Stimulated activated naive CD8-positive, alpha-beta T cell treated with anti-CD3 and anti-CD28 coated beads, Interleukin-15, Interleukin-2, amounts not matched to agents 100 ng/mL and 50 ng/mL, for 24 hours (primary cell): ENCODE results near the gene TTYH3.
A peak's percentile ranks its signal among the peaks of the same experiment; 100 is the strongest.

Experiments
- H3K27ac Mint-ChIP-seq: one replicate; pipeline ENCODE4 v1.8.0; 2021; ENCODE audit warnings: mild to moderate bottlenecking, mixed read lengths
- H3K27me3 Mint-ChIP-seq: one replicate; pipeline ENCODE4 v1.8.0; 2021; ENCODE audit warnings: mixed read lengths
- H3K36me3 Mint-ChIP-seq: one replicate; pipeline ENCODE4 v1.8.0; 2021; ENCODE audit warnings: low read depth, mixed read lengths
- H3K4me1 Mint-ChIP-seq: one replicate; pipeline ENCODE4 v1.8.0; 2021; ENCODE audit warnings: low read depth, mixed read lengths
- H3K4me3 Mint-ChIP-seq: one replicate; pipeline ENCODE4 v1.8.0; 2021; ENCODE audit warnings: mild to moderate bottlenecking, mixed read lengths
- H3K9me3 Mint-ChIP-seq: one replicate; pipeline ENCODE4 v1.8.0; 2021; ENCODE audit warnings: mixed read lengths

The TTYH3 gene

DNA sequence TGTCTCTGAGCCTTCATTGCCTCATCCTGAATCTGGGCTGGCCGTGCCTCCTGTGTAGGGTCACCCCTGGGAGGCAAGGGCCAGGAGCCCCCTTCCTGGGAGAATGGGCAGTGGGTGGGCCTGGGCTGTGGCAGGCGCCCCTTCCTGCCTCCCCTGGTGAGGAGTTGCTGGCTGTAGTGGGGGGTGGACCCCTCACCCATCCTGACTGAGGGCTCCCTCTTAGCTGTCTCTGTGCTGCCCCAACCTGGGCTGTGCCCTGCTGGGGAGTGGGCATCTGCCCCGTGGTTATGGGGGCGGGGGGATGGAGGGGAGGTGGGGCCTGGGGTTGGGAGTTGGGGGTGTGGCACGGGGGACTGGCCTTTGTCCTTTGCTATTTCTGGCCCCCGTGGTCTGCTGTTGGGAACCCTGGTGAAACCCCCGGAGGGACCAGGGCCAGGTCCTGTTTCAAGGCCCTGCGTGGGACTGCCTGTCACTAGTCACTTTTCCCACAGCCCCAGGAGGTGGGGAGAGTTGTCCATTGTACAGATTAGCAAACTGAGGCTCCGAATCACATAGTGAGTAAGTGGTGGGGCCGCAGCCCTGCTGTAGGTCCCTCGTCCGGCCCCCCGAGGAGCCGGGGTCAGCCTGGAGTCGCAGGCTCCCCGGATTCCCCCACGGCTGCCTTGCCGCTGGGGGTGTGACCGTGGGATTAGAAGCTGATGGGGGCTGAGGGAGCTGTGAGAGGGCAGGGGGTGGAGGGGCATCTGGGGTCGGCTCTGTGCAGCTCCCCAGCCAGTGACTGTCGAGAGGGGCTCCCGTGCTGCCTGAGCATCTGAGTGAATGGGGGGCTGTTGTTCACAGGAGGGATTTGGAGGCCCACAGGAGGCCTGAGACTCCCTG, 2.7 kb downstream of the TTYH3 start:
- Mint-ChIP-seq H3K36me3 (no peaks in the 10 kb centered on the region), H3K4me1 (peaks cover 21% of the 10 kb centered on the region), H3K27ac (no peak overlapping the region), H3K9me3 (no peaks in the 10 kb centered on the region), H3K4me3 (peak overlapping the region; percentile 93), H3K27me3 (no peaks in the 10 kb centered on the region)

DNA sequence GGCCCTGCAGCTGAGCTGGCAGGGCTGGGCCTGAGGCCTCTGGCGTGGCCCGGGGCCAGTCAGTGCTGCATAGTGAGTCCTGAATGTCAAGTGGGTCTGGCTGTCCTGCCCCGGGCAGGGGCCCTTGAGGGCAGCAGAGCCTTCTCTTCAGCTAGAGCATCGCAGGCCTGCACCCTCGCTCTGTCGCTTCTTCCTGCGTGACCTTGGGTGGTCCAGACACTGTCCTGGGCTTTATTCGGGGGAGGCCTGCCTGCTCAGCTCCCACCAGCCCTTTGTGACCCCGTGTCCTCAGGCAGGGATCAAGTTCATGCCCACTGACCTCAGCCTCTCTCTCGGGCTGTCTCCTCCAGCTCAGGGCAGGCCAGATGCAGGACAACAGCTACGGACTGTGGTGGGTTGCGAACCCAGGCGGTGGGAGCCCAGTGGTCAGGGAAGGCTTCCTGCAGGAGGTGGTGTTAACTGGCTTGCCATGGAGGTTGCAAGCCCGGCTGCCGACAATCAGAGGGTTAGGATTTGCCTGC, 3.4 kb downstream of the TTYH3 start:
- Mint-ChIP-seq H3K4me1 (peaks cover 21% of the 10 kb centered on the region), H3K27me3 (no peaks in the 10 kb centered on the region), H3K4me3 (no peak overlapping the region), H3K36me3 (no peaks in the 10 kb centered on the region), H3K27ac (no peak overlapping the region), H3K9me3 (no peaks in the 10 kb centered on the region)

DNA sequence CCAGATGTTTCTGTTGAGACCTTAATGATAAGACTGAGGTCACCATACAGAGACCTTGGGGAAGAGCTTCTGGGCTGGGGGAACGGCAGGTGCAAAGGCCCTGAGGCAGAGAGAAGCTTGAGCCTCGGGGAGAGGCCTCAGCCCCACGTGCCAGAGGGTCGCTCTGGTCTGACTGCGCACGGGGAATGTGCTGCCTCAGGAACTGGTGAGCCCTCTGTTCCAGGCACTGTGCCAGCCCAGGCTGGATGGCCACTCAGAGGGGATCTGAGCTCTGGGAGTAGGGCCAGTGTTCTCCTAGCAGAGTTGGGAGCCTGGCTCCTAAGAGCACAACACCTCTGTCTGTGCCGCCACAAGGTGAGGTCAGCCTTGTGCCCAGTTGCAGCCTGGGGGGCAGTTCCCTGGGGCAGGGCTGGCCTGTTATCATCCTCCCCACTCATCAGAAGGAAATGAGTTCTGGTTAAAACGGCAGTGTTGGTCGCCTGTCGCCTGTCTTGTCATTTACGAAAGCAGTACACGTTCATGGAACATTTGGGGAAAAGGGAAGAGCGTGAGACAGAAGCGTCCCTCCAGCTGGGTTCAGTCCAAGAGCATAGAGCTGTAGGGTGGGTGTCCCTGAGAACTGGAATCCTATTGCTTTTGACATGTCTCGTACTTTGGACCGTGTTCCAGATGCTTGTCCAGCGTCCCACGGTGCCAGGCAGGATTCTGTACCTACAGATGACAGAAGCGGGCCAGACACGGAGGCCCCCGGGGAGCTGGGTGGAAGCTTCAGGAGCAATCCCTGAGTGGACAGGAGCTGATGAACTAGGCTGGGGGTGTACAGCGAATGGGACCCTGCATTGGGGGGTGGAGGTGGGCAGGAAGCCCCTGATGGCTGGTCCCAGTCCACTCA, 4.3 kb downstream of the TTYH3 start:
- Mint-ChIP-seq H3K9me3 (no peaks in the 10 kb centered on the region), H3K4me3 (no peak overlapping the region), H3K27ac (no peak overlapping the region)

DNA sequence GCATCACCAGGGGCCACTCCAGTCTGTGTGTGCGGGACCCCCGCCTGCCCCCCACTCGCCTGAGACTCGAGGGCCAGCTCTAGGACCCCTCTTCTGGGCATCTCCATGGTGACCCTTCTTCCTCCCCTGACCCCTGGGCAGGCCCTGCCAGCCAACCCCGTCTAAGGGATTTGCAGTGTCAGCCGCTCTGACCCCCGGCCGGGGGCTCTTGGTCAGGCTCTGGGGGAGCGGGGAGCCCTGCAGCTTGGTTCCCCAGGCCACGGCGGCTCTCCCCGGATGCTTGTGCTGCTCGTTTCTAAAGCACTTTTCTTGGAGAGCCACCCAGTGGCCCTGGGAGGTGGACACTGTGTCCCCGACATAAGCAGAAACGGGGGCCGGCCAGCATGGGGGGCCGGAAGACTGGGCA, 5.3 kb downstream of the TTYH3 start:
- no peaks in the 10 kb centered on the region for H3K9me3 Mint-ChIP-seq
- no peak overlapping the region for H3K4me3 Mint-ChIP-seq
- H3K27me3 Mint-ChIP-seq = no peaks in the 10 kb centered on the region
- no peak overlapping the region for H3K27ac Mint-ChIP-seq
- H3K4me1 Mint-ChIP-seq = peaks cover 21% of the 10 kb centered on the region
- no peaks in the 10 kb centered on the region for H3K36me3 Mint-ChIP-seq

More for the DNA sequence above, 4.3 kb downstream of the TTYH3 start:
- Mint-ChIP-seq H3K36me3 (no peaks in the 10 kb centered on the region), H3K27me3 (no peaks in the 10 kb centered on the region), H3K4me1 (peaks cover 20% of the 10 kb centered on the region)

DNA sequence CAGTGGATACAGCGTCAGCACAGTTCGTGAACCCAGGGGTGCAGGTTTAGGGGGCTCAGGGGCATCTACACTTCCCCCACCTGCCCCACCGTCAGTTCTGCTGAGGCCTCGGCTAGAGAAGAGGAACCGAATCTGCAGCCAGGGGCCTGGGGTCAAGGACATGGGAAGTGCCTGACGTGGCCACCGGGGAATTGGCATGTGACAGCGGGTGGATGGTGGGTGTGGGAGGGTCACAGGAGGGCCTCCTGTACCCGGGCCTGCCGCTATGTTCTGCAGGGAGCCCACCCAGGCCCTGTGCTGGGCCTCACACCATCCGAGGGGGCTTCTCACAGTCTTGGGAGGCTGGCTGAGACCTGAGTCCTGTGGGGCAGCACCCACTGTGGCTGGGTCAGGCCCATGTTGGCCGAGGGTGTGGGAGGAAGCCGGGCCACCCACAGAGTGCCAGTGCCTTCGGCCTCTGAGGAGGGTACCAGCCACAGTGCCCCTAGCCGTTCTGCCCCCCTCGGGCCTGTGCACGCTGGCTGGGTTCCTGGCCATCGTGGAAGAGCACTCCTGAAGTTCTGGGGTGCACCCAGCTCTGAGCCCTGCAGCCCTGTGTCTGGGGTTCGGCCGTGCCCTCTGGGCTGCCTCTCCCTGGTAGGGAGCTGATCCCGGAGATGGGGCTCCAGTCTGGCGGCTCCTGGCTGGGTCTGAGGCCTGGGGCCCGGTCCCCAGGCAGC, 5.9 kb downstream of the TTYH3 start:
- Mint-ChIP-seq H3K36me3 (no peaks in the 10 kb centered on the region), H3K27me3 (no peaks in the 10 kb centered on the region), H3K4me3 (no peak overlapping the region), H3K9me3 (no peaks in the 10 kb centered on the region), H3K4me1 (peaks cover 21% of the 10 kb centered on the region), H3K27ac (no peak overlapping the region)

DNA sequence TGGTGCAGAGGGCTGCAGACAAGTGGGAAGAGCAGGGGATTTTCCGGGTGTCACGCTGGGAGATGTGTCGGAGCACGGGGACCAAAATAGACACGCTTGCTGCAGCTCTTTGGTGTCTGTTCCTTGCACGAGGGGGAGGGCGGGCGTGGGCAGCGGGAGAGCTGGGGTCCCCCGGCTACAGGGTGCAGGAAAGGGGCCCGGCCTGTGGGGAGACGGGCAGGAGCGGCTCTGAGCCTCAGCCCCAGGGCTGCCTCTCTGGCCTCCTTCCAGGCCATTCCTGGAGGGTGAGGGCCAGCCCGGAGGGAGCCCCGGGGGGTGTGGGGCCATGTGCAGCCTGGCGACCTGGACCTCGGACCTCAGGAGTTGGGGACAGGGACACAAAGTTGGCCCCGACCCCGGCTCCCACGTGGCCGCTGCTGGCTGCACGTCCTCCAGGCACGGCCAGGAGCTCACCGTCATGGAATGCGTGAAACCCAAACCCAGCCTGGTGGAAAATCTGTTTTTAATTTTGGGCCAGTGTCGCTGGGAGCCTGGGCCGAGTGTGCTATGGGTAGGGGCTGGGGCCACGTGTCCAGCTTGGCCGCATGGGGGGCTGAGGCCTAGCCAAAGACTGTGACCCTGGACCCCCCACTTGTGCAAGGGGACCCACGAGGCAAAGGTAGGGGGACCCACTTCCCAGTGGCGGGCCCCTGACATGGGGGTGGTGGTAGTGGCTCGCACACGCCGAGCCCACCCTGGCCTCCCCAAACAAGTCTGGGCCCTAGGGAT, 6.6 kb downstream of the TTYH3 start:
- peaks cover 17% of the 10 kb centered on the region for H3K4me1 Mint-ChIP-seq
- H3K27me3 Mint-ChIP-seq = no peaks in the 10 kb centered on the region
- H3K27ac Mint-ChIP-seq = no peak overlapping the region
- no peaks in the 10 kb centered on the region for H3K36me3 Mint-ChIP-seq
- H3K9me3 Mint-ChIP-seq = no peaks in the 10 kb centered on the region
- H3K4me3 Mint-ChIP-seq = no peak overlapping the region

DNA sequence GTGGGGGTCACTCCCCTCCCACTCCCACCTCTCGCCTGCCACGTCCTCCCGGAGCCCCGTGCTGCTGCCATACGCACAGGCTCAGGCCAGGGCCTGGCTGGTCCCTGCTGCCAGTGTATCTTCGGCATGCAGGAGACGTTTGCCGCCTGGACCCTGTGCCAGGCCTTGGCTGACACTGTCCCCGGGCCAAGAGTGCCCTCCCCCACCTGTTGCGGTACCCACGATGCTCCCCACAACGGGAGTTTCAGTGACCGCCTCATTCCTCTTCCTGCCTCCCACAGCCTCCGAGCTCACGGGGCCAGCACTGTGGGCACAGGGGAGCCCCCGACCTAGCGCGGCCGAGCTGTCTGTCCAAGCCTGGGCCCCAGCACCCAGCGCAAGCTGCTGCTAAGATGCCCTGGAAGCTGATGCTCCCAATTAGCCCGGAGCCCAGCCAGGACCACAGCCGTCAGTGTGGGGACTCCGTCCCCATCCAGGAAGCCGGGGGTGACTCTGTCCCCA, 7.4 kb downstream of the TTYH3 start:
- Mint-ChIP-seq H3K9me3 (no peaks in the 10 kb centered on the region), H3K27me3 (no peaks in the 10 kb centered on the region), H3K4me3 (no peak overlapping the region), H3K36me3 (no peaks in the 10 kb centered on the region), H3K27ac (no peak overlapping the region), H3K4me1 (peaks cover 9% of the 10 kb centered on the region)

DNA sequence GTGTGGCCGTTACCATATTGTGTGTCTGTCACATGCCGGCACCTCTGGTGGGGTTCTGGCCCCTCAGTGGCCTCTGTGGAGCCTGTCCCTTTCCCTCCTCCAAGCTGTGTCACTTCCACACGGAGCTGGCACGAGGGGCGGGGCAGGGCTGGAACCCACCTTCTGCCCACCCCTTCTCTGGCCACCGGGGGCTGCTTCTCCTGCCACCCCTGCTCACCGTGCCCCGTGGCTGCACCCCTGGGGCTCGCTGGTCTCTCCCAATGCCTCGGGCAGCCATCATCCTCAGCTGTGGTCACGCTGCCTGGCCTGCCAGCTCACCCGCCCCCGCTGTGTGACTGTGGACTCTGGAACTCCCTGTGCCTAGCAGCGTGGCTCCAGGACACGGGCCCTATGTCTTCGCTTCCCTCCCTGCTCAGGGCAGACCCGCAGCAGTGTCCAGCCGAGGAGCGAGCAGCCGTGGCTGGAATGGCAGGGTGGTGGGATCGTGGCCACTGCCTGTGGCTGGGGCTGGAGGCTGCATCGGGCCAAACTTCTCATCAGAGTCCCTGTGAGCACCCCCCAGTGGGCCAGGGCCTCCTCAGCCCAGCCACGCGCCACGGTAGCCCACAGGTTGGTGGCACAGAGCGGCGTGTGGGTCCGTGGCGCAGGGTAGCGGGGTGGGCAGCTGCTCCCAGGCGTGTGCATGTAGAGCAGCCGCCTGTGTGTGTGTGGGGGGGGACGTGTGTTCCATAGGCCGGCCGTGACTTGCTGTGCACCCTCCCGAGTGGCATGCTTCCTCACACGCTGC, 8.1 kb downstream of the TTYH3 start:
- Mint-ChIP-seq H3K36me3 (no peaks in the 10 kb centered on the region), H3K27ac (no peak overlapping the region), H3K4me1 (peaks cover 15% of the 10 kb centered on the region), H3K4me3 (no peak overlapping the region), H3K9me3 (no peaks in the 10 kb centered on the region), H3K27me3 (no peaks in the 10 kb centered on the region)

DNA sequence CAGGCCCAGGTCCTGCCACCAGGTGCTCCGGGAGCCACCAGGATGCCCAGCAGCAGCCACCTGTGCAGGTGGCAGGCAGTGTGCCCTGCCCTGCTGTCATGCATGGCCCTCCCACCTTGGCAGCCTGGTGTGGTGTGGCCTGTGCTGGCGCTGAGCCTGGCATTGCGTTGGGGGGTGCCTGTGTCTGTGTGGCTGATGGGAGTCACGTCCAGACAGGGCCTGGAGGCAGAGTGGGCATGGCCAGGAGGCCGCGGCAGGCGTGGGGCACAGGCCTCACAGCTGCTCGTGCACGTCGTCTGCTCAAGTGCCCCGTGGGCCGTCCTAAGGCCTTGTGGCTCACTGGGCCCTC, 8.7 kb downstream of the TTYH3 start:
- no peak overlapping the region for H3K27ac Mint-ChIP-seq
- no peaks in the 10 kb centered on the region for H3K36me3 Mint-ChIP-seq
- no peak overlapping the region for H3K4me3 Mint-ChIP-seq
- no peaks in the 10 kb centered on the region for H3K9me3 Mint-ChIP-seq
- peaks cover 21% of the 10 kb centered on the region for H3K4me1 Mint-ChIP-seq
- no peaks in the 10 kb centered on the region for H3K27me3 Mint-ChIP-seq

DNA sequence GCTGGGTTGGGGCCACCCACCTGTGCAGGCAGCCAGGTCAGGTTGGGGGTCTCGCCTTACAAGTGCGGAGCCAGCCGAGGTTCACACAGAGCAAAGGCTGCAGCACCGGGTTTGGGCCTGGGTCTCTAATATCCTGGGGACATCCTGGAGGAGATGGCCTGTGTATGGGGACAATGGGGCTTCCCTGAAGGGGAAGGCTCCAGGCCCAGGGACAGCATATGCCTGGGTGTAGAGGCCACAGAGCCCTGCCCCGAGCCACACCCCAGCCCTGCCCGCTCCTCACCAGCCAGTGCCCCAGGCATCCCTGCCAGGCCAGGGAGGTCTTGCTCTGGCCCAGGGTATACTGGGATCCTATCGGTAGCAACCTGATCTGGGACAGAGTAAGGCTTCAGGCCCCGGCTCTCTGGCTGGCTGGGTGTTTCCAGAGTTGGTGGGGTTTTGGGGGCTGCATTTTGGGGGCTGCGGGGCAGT, 9.1 kb downstream of the TTYH3 start:
- Mint-ChIP-seq H3K27me3 (no peaks in the 10 kb centered on the region), H3K27ac (no peak overlapping the region), H3K4me1 (peaks cover 25% of the 10 kb centered on the region), H3K9me3 (no peaks in the 10 kb centered on the region), H3K4me3 (no peak overlapping the region), H3K36me3 (no peaks in the 10 kb centered on the region)

DNA sequence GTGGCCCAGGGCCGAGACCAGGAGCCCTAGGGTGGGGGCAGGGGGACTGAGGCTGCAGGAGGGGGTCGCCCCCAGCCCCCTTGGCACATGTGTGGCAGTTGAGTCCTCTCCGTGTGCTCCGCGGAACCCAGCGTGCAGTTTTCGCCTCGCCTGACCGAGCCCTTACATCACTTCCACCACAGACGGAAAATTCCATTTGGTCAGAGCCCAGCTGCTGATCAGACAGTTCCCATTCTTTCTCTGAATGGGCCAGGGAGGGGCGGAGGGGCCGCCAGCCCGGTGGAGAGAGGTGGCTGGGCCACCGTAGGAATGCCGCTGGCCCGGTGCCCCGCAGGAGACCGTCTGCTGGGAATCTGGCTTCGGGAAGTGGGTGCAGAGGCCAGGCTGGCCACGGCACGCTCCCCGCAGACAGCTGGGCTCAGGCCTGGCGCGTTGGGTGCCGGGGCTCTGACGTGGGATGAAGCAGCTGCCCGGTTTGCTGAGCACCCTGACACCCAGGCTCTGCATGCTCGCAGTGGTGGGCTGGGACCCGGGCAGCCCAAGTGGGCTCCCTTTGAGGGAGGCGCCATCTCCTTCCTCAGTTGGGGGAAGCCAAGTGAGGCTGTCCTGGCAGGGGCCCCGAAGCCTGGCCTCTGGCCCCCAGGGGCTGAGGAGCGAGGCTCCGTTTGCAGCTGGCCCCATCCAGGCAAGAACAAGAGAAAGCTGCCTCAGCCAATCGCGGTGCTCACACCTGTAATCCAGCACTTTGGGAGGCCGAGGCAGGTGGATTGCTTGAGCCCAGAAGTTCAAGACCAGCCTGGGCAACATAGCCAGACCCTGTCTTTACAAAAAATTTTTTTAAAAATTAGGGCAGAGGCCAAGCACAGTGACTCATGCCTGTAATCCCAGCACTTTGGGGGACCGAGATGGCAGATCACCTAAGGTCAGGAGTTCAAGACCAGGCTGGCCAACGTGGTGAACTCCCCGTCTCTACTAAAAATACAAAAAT, 9.9 kb downstream of the TTYH3 start:
- no peaks in the 10 kb centered on the region for H3K9me3 Mint-ChIP-seq
- H3K27ac Mint-ChIP-seq = no peak overlapping the region
- no peaks in the 10 kb centered on the region for H3K27me3 Mint-ChIP-seq
- H3K4me3 Mint-ChIP-seq = no peak overlapping the region
- peaks cover 23% of the 10 kb centered on the region for H3K4me1 Mint-ChIP-seq
- no peaks in the 10 kb centered on the region for H3K36me3 Mint-ChIP-seq

DNA sequence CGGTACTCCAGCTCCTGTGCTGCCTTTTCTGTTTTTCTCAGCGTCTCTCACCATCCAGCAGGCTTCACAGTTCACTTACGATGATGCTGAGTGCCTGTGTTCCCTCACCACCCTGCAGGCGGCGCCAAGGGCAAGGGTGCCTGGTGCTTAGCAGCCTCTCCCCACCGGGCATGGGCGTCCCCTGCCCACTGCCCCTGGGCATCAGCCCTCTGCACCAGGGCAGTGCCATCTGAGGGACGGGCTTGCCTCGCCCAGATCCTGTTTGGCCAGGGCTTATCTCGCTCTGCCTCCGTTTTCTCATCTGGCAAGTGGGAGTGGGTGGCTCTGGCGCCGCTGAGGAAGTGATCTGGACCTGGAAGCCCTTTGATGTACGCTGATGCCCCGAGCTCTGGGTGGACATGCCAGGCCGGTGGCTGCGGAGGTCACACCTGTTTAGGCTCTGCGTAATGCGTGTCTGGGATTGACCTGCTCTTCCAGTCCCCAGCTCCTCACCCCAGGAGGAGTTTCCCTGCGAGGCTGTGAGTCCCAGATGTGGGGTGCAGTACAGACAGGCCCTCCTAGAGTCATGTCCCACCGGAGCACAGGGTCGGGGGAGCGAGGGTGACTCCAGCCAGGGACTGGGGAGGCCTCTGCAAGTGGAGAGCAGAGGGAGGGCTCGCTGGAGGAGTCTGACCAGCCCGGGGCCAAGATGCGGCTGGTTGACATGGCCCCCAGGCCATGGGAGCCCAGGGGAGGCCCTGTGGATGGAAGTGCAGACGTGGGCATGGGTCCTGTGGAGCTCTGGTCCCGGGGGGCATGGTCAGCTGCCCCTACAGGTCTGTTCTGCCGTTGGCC, 11.8 kb downstream of the TTYH3 start:
- H3K36me3 Mint-ChIP-seq = no peaks in the 10 kb centered on the region
- no peaks in the 10 kb centered on the region for H3K9me3 Mint-ChIP-seq
- no peak overlapping the region for H3K4me3 Mint-ChIP-seq
- H3K27ac Mint-ChIP-seq = no peak overlapping the region
- no peaks in the 10 kb centered on the region for H3K27me3 Mint-ChIP-seq
- H3K4me1 Mint-ChIP-seq = peaks cover 23% of the 10 kb centered on the region
